ENCODE data around the gene SINHCAF. TPM values are rescaled to one million over a fixed set of nuclear protein-coding genes. Genes with fewer than 3 reads are reported as not detected.

Gene SINHCAF
- total RNA-seq, 1 experiment from 2014 or later, result 497 TPM

GRCh38 chr12:31362759-31363415 lies 36.9 kb upstream of the SINHCAF start:
- Histone ChIP-seq H2BK5ac (ENCODE audit: insufficient read length, low read length) (no peak overlapping the region), H2BK120ac (ENCODE audit: low read depth, low read length, poor library complexity, severe bottlenecking) (no peak overlapping the region), H3K79me2 (ENCODE audit: insufficient read depth, low read length) (no peaks in the 10 kb centered on the region), H4K8ac (replicated peaks; ENCODE audit: insufficient read length, low read depth, low read length) (no peak overlapping the region), H3K23ac (ENCODE audit: insufficient read length, low read depth, low read length) (no peak overlapping the region), H3K23me2 (ENCODE audit: insufficient read length, low read depth, low read length, poor library complexity, severe bottlenecking) (no peaks in the 10 kb centered on the region), H3K4me2 (ENCODE audit: insufficient read depth, insufficient read length, low read length) (peak overlapping the region; percentile 0), H2BK15ac (ENCODE audit: low read depth, low read length) (no peak overlapping the region), H2BK12ac (ENCODE audit: insufficient read length, low read depth, low read length) (no peak overlapping the region), H4K5ac (ENCODE audit: insufficient read length, low read depth, low read length) (no peak overlapping the region), H3K27ac (ENCODE audit: insufficient read length, low read depth, low read length) (no peak overlapping the region), H3K79me1 (ENCODE audit: insufficient read depth, low read depth, low read length, poor library complexity, severe bottlenecking) (no peaks in the 10 kb centered on the region), H3K9me3 (ENCODE audit: control insufficient read depth, low read depth, low read length) (no peaks in the 10 kb centered on the region), H3K4me1 (ENCODE audit: insufficient read depth, low read length) (peaks cover 5% of the 10 kb centered on the region; the same call in 1 of the 2 replicates), H3K4ac (ENCODE audit: low read depth, low read length) (no peak overlapping the region), H2AFZ (ENCODE audit: low read length) (no peak overlapping the region), H3K56ac (ENCODE audit: insufficient read length, low read depth, low read length) (no peak overlapping the region), H2AK5ac (ENCODE audit: insufficient read length, low read length) (no peak overlapping the region), H2BK20ac (ENCODE audit: low read depth, low read length, poor library complexity, severe bottlenecking) (no peak overlapping the region), H3K14ac (ENCODE audit: insufficient read depth, low read length) (peak overlapping the region; percentile 33; the same call in 1 of the 2 replicates), H4K20me1 (ENCODE audit: control insufficient read depth, insufficient read depth, insufficient read length) (no peaks in the 10 kb centered on the region), H3K18ac (ENCODE audit: insufficient read length, low read depth, low read length) (no peak overlapping the region), H4K91ac (ENCODE audit: insufficient read length, low read depth, low read length) (no peak overlapping the region), H3K27me3 (ENCODE audit: insufficient read depth, low read length) (no peaks in the 10 kb centered on the region), H3T11ph (ENCODE audit: low read length) (no peak overlapping the region), H3K9ac (ENCODE audit: extremely low read depth, insufficient read length, low read length) (no peak overlapping the region)
- peak; percentile 73 for DNase-seq
- no CpG with 5 or more reads among the region's 6 CpGs for WGBS (ENCODE audit: extremely low coverage, insufficient read length, low lambda C conversion rate)
- H3K4me1 Mint-ChIP-seq, result peaks cover 40 to 43% of the 10 kb centered on the region in 2 experiments
- no peak for TF ChIP-seq CTCF (conservative IDR thresholded peaks at IDR 0.05)
- H3K27me3 Mint-ChIP-seq (ENCODE audit: low read depth), result no peaks in the 10 kb centered on the region
- peaks cover 0 to 4% (median 0%) of the 10 kb centered on the region in 3 experiments; a peak in 1 of 7 replicates for H3K36me3 Mint-ChIP-seq (ENCODE audit: insufficient read depth in 1 of 3, low read depth in 3 of 3)
- H3K4me3 Mint-ChIP-seq, result peak overlapping the region; percentile 38 to 40
- peak overlapping the region; percentile 93 to 99 (median 99) for H3K27ac Mint-ChIP-seq
- H3K9me3 Mint-ChIP-seq, result no peaks in the 10 kb centered on the region

Data from H9 (cell line).